NOMO-1 treated with dmso at 0.1 percent for 144 hours (cell line): Measurements from ENCODE around the gene HIGD1A.
A peak's percentile ranks its signal among the peaks of the same experiment; 100 is the strongest.

Source experiments
- DNase-seq: peaks from one replicate; lab custom pipeline; 2025; ENCODE audit not compliant: unreplicated experiment; lab: John Stamatoyannopoulos, UW

Gene HIGD1A

GRCh38 chr3:42801784-42802183, 2.5 kb downstream of the HIGD1A start:
- DNase-seq: no peak

GRCh38 chr3:42801048-42801620, 3.2 kb downstream of the HIGD1A start:
- DNase-seq: no peak

DNA sequence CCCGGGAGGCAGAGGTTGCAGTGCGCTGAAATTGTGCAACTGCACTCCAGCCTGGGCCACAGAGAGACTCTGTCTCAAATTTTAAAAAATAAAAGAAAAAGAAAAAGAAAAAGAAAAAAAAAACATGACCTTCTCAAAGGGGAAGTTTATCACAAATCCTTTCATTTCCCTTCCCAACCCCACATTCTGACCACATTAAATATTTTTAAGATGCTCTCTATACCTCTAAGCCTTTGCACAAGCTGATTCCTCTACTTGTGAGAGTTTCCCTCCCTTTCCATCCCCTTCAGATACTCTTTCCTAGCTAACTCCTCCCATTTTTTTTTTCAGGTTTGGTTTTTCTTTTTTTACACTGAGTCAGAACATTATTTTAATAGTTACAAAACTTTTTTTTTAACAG, 4.0 kb downstream of the HIGD1A start:
- DNase-seq: no peak

- no peak for DNase-seq
These were observed 4.9 kb downstream of the HIGD1A start for GRCh38 chr3:42799376-42799775.

- no peak for DNase-seq
These were observed 7.9 kb downstream of the HIGD1A start for GRCh38 chr3:42796332-42796885.

DNA sequence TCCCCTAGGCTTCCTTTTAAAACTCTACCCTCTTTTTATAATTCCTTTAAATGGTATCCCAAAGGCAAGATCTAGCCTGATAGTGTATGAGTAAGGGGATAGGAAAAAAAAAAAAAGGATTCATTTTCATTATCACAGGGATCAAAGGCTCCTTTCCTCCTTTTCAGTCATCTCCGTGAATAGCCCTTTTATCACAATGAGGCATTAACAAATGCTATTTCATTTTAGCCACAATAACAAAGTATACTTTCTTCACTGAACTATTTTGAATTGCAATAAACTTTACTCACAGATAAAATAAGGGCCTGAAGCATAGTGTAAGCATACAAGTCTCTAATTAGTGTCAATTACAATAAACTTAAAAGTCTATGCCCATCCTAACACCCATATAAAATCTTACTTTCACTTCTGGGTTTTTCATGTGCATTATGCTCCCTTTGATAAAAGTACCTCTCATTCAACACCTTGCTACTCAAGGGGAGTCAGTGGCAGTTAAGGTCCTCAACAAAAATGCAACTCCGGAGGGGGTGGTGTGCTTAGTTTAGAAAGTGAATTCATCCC, 8.6 kb downstream of the HIGD1A start:
- no peak for DNase-seq

DNA sequence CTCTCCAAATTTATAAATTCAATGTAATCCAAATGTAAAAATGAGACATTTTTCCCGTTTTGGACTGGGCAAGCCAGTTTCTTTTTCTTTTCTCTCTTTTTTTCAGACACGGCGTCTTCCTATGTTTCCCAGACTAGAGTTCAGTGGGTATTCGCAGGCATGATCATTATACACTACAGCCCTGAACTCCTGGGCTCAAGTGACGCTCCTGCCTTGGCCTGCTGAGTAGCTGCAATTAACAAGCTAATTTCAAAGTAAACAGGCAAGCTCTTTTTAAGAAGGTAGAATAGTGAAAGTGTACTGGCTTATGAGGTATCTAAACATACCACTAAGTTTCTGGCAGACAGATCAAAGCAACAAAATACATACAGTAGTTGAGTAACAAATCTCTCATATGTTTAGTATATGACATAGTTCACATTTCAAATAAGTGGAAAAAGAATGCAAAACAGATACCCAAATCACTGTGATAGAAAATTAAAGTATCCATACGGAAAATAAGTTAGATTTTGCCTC, 13.5 kb downstream of the HIGD1A start:
- DNase-seq: no peak

DNA sequence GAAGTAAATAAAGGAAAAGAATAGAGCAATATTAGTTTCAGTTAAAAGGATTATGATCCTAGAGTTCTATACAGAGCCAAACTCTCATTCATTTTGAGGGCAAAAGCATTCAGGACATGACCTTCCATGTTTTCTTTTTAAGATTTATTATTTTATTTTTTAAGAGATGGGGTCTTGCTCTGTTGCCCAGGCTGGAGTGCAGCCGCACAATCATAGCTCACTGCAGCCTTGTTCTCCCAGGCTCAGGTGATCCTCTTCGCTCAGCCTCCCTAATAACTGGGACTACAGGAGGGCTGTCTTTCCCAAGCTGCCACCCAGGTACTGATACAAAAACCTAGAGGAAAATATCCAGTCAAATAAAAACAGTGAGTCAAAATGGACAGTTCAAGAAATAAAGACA, 17.7 kb downstream of the HIGD1A start:
- DNase-seq: no peak

DNA sequence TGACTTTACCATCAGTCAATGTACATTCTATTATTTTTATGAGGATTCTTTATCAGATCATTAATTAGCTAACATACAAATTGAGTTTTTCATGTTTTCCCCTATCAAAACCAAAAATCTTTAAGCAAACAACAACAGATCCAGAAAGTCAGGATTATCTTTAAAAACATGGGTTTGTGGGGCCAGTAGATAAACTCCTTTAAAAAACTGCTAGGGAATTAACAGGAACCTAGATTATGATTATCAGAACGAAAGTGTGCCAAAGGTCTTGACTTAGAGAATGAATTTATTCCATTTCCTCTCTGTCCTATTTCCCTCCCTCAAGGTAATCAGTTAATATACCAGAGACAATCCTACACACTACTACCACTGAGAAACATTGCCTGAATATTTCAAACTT, 18.1 kb downstream of the HIGD1A start:
- no peak for DNase-seq

DNA sequence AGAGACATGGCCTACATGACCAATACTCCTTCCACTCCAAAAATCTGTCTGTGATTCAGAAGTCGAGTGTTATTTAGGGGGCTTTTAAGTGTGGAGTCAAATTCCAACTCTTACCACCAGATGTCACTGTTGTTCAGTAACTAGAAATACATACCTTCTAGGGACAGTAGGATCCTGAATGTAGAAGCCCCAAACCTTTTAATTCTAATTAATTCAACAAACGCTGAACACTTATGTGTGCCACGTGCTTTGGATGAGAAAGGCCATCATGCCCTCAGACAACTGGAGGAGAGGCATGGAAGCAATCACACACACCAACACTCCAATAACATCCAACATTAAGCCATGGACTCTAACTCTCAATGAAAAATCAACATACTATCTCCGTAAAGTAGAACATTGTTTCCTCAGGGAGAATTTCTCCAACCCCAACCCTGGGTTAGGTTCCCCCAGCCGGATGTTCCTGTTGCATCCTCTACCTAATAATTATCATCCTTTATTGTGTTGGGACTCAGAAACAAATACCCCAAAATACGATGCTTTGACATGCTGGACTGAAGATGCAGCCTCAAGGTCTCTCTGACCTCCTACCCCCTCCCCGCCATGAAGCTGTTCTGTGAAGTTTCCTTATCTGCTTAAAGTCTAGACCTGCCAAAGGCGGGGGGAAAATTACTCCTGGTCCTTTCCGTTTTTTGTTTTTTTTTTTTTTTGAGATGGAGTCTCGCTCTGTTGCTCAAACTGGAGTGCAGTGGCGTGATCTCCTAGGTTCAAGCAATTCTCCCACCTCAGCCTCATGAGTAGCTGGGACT, 23.2 kb downstream of the HIGD1A start:
- DNase-seq: peak; percentile 35

DNA sequence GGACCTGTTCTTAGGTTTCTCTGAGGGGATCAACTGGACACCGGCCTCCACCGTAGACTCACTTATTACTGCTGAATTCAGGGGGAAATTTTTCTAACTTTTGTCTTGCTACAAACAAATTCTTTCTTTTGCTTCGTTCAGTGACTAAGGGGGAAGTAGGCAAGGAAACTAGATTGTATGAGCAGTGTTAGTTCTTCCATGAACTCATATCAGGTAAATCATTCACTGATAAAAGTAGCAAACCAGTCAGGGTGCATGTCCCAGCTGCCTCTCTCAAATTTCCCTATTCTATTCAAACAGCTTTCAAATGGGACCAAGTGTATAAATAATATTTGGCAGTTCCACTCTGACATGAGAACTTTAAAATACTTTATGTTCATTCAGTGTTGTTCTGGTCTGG, 23.9 kb downstream of the HIGD1A start:
- DNase-seq: no peak

GRCh38 chr3:42778644-42779043, 25.6 kb downstream of the HIGD1A start:
- DNase-seq: no peak

GRCh38 chr3:42773409-42773751, 30.9 kb downstream of the HIGD1A start:
- no peak for DNase-seq

GRCh38 chr3:42772670-42773408, 31.5 kb downstream of the HIGD1A start, which contains the start of gene CCDC13:
Gene CCDC13 (minus strand): TSS chr3:42773253. CDS start chr3:42758345, 14,908 bp downstream.
- DNase-seq: peak; percentile 95

DNA sequence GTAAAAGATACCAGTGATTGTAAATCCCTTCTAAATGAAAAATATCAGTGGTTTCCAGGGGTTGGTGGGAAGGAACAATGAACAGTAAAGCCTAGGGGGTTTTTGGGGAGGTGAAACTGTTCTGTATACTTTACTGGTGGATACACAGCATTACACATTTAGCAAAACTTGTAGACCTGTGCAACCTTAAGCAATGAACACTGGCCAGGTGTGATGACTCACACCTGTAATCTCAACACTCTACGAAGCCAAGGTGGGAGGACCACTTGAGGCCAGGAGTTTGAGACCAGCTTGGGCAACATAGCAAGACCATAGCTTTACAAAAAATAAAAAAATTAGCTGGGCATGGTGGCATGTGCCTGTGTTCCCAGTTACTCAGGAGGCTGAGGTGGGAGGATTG, 33.0 kb downstream of the HIGD1A start:
- no peak for DNase-seq

DNA sequence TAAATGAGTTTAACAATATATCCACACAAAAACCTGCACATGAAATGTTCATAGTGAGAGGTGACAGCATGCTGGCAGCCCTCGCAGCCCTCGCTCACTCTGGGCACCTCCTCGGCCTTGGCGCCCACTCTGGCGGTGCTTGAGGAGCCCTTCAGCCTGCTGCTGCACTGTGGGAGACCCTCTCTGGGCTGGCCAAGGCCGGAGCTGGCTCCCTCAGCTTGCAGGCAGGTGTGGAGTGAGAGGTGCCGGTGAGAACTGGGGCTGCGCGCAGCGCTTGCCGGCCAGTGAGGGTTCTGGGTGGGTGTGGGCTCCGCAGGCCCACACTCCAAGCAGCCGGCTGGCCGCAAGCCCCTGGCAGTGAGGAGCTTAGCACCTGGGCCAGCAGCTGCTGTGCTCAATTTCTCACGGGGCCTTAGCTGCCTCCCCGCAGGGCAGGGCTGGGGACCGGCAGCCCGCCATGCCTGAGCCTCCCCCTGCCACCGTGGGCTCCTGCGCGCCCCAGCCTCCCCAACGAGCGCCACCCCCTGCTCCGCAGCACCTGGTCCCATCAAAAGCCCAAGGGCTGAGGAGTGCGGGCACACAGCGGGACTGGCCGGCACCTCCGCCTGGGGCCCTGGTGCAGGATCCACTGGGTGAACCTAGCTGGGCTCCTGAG, 34.7 kb downstream of the HIGD1A start:
- DNase-seq: no peak

- DNase-seq: peak; percentile 42
These were observed 39.6 kb downstream of the HIGD1A start for GRCh38 chr3:42764561-42765295.

DNA sequence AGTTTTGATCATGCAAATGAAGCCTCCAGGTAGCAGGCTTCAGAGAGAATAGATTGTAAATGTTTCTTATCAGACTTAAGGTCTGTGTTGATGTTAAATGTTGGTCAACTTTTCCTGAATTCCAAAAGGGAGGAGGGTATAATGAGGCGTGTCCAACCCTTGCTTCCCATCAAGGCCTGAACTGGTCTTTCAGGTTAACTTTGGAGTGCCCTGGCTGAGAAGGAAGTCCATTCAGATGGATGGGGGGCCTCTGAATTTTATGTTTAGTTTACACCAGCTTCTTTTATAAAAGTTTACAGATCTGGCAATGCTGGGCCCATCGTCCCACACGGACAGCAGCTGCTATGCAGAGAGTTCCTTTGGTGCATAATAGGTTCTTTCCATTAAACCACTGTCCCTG, 40.2 kb downstream of the HIGD1A start:
- no peak for DNase-seq

DNA sequence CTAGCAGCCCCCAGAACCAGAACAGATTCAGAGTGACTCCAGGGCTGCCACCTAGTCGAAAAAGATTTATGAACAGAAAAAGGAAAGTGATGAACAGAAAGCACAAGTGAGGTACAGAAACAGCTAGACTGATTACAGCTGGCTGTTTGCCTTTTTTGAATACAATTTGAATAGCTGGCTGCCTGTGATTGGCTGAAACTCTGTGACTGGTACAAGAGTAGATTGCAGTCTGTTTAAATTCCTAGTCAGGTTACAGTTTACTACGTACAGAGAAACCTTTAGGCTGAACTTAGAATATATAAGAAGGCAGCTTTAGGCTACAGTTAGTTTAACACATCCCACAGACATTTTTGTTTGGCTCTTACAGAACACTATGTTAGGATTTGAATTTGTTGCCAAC, 41.3 kb downstream of the HIGD1A start:
- DNase-seq: no peak
